ENCODE data around the gene SYCP2. TPM values are rescaled to one million over a fixed set of nuclear protein-coding genes. Genes with fewer than 3 reads are reported as not detected.

The SYCP2 gene
- total RNA-seq, 1 experiment from 2014 or later, result 0.88 TPM

DNA sequence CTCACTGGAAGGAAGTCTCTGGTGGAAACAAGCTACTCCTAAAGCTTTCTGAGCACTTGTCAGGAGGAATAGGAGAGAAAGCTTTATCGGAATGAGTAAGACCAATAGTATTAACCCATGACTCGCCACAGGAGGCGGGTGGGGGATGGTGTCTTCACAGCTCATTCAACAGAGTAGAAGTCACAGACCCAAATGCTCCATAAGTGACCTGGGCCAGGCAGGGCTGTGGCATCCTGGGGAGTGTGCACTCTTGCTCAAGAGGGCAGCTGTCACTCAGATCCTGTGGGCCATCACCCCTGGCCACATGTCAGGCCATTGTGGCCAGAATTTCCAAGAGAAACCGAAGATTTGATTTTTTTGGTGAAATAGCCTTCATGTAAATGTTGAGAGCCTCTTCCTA, 116.0 kb downstream of the SYCP2 start:
- intact Hi-C loops (cut with micrococcal nuclease; ENCODE audit: unreplicated experiment), result no loop called here
- POLR2A ChIA-PET (ENCODE audit: low non-redundant PET), result no interaction called here
- Histone ChIP-seq H3K27me3 (replicated peaks; ENCODE audit: insufficient read depth, low read depth, low read length, poor library complexity) (no peaks in the 10 kb centered on the region), H3K36me3 (ENCODE audit: insufficient read depth, low read length, poor library complexity, severe bottlenecking) (no peaks in the 10 kb centered on the region), H3K27ac (ENCODE audit: low read depth, low read length, poor library complexity, severe bottlenecking) (no peak overlapping the region), H3K4me1 (ENCODE audit: insufficient read depth, low read length, poor library complexity, severe bottlenecking) (no peaks in the 10 kb centered on the region), H3K4me3 (ENCODE audit: low read depth, low read length, poor library complexity, severe bottlenecking) (no peak overlapping the region), H3K9me3 (ENCODE audit: low read depth, low read length, poor library complexity, severe bottlenecking) (no peaks in the 10 kb centered on the region)
- BruUV-seq (replicated peaks), result no TSS peak
- no peak for TF ChIP-seq CTCF (conservative IDR thresholded peaks at IDR 0.05; ENCODE audit: low read depth, low read length)
- TF ChIP-seq EZH2 (IDR thresholded peaks at IDR 0.05; ENCODE audit: borderline replicate concordance, low read depth, low read length, poor library complexity, severe bottlenecking), result no peak
- DNase-seq (ENCODE audit: low spot score), result no peak
- CTCF ChIA-PET, result no interaction called here

DNA sequence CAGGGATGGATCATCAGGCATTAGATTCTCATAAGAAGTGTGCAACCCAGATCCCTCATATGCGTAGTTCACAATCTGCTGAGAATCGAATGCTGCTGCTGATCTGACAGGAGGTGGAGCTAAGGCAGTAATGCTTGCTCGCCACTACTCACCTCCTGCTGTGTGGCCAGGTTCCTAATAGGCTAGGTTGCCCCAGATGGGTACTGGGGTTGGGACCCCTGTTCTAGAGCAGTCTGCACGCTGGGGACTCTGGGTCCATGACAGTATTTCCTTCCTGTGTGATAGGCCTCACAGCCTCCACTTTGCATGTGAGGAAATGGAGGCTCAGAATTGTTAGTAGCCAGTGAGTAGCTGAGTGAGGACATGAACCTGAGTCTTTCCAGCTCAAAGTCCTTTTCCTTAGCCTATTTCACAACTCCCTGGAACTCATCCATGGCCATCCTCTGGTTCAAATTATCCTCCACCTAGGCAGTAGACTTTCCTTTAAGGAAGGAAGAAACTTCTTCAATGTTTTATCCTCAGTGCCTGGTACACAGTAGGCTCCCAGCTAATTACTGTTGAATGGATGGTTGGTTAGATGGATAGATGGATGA, 117.2 kb downstream of the SYCP2 start:
- TF ChIP-seq CTCF (conservative IDR thresholded peaks at IDR 0.05; ENCODE audit: low read depth, low read length) (no peak), EZH2 (IDR thresholded peaks at IDR 0.05; ENCODE audit: borderline replicate concordance, low read depth, low read length, poor library complexity, severe bottlenecking) (no peak)
- DNase-seq (ENCODE audit: low spot score), result no peak
- Histone ChIP-seq H3K4me3 (ENCODE audit: low read depth, low read length, poor library complexity, severe bottlenecking) (no peak overlapping the region), H3K27me3 (replicated peaks; ENCODE audit: insufficient read depth, low read depth, low read length, poor library complexity) (no peaks in the 10 kb centered on the region), H3K36me3 (ENCODE audit: insufficient read depth, low read length, poor library complexity, severe bottlenecking) (no peaks in the 10 kb centered on the region), H3K4me1 (ENCODE audit: insufficient read depth, low read length, poor library complexity, severe bottlenecking) (no peaks in the 10 kb centered on the region), H3K27ac (ENCODE audit: low read depth, low read length, poor library complexity, severe bottlenecking) (no peak overlapping the region), H3K9me3 (ENCODE audit: low read depth, low read length, poor library complexity, severe bottlenecking) (no peaks in the 10 kb centered on the region)
- BruUV-seq (replicated peaks), result no TSS peak
- POLR2A ChIA-PET (ENCODE audit: low non-redundant PET), result no interaction called here
- intact Hi-C loops (cut with micrococcal nuclease; ENCODE audit: unreplicated experiment), result no loop called here
- CTCF ChIA-PET, result no interaction called here

DNA sequence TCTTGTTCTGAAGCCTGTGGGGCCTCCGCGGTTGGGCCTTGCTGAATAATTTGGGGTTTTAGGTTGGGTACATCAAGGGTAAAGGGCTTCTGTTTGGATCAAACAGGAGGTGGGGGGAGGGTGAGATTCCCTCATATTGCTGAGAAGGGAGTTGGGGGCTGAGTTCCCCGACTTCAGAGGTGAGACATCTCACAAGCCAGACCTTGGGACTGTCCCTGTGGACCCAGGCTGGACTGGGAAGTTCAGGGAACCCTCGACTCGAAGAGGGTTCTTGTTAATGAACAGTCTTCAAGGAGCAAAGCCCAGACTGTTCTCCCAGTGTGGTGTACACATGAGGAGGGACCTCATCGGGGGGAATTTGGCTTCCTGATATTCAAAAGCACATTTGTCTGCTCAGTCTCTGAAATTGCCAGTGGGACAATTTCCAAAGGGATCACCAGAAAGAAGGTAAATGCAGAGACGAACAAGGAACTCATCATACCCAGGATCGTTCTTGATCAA, 118.5 kb downstream of the SYCP2 start:
- Histone ChIP-seq H3K9me3 (ENCODE audit: low read depth, low read length, poor library complexity, severe bottlenecking) (no peaks in the 10 kb centered on the region), H3K36me3 (ENCODE audit: insufficient read depth, low read length, poor library complexity, severe bottlenecking) (no peaks in the 10 kb centered on the region), H3K4me3 (ENCODE audit: low read depth, low read length, poor library complexity, severe bottlenecking) (no peak overlapping the region), H3K27ac (ENCODE audit: low read depth, low read length, poor library complexity, severe bottlenecking) (no peak overlapping the region), H3K27me3 (replicated peaks; ENCODE audit: insufficient read depth, low read depth, low read length, poor library complexity) (no peaks in the 10 kb centered on the region), H3K4me1 (ENCODE audit: insufficient read depth, low read length, poor library complexity, severe bottlenecking) (no peaks in the 10 kb centered on the region)
- DNase-seq (ENCODE audit: low spot score), result no peak
- TF ChIP-seq CTCF (conservative IDR thresholded peaks at IDR 0.05; ENCODE audit: low read depth, low read length) (no peak), EZH2 (IDR thresholded peaks at IDR 0.05; ENCODE audit: borderline replicate concordance, low read depth, low read length, poor library complexity, severe bottlenecking) (no peak)
- ChIA-PET CTCF (no interaction called here), POLR2A (ENCODE audit: low non-redundant PET) (no interaction called here)
- BruUV-seq (replicated peaks), result no TSS peak
- intact Hi-C loops (cut with micrococcal nuclease; ENCODE audit: unreplicated experiment), result no loop called here

Measured in A673 (cell line).